ENCODE results near the gene NFKBIE. TPM values are rescaled to one million over a fixed set of nuclear protein-coding genes. Genes with fewer than 3 reads are reported as not detected.

NFKBIE gene
- total and polyA plus RNA-seq, 2 of the 13 experiments (the other 11 are each of a cell fraction or from before 2014, with no cell fraction given) = 6.7 to 14.5 TPM

DNA sequence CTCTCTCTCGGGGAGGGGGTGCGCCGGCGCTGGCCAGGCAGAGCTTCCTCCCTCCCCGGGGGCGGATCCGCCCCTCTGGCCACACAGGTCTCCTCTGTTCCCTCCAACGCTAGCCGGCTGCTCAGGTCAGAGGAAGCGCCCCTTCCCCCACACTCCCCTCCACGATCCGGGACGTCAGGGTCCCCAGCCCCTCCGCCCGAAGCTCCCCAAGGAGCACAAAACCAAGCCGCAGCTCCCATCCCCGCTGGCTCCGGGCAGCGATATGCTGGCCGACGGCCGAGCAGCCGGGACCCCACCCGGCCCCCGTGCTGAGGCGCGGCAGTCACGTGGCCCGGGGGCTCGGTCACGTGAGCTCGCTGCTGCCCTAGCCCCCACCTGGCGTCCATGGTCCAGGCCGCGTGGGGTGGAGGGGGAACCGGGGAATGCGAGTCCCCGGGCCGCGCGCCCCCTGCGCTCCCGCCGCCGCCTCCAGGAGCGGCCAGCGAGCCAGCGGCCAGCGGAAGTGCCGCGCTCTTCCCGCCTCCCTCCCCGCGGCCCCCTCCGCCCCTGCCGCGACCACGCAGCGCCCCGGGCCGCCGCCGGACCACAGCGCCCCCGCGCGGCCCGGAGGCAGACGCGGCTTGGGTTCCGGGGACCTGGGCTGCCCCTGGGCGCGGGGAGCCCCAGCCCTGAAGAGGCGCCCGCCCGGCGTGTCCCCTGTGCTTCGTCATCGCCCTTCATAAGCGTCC is 8.2 kb downstream of the NFKBIE start, which contains the start of gene SLC35B2 (continued):
- TF ChIP-seq GABPB1 (CRISPR knock-in tag; IDR thresholded peaks at IDR 0.05) (peak; percentile 88; the same call in 1 of the 2 replicates), TSC22D2 (CRISPR knock-in tag; IDR thresholded peaks at IDR 0.05; ENCODE audit: borderline replicate concordance) (no peak; the same call in none of the 2 replicates), DPF2 (CRISPR knock-in tag; IDR thresholded peaks at IDR 0.05; ENCODE audit: borderline replicate concordance, low read depth) (no peak), RELA (CRISPR knock-in tag; IDR thresholded peaks at IDR 0.05) (no peak), ZBTB3 (CRISPR knock-in tag; IDR thresholded peaks at IDR 0.05; ENCODE audit: borderline replicate concordance, low read depth) (no peak), THYN1 (CRISPR knock-in tag; IDR thresholded peaks at IDR 0.05; ENCODE audit: borderline replicate concordance, low read depth) (0 out of 2 replicates have a peak, but pooled peaks have one; percentile 43), ZFX (CRISPR knock-in tag; IDR thresholded peaks at IDR 0.05; ENCODE audit: low read depth) (peak; percentile 83), ZNF136 (CRISPR knock-in tag; IDR thresholded peaks at IDR 0.05; ENCODE audit: low read depth) (no peak), ZNF101 (CRISPR knock-in tag; IDR thresholded peaks at IDR 0.05; ENCODE audit: borderline replicate concordance, low read depth) (no peak), ZNF678 (CRISPR knock-in tag; IDR thresholded peaks at IDR 0.05) (no peak)
- TF ChIP-seq, protein P1, sequence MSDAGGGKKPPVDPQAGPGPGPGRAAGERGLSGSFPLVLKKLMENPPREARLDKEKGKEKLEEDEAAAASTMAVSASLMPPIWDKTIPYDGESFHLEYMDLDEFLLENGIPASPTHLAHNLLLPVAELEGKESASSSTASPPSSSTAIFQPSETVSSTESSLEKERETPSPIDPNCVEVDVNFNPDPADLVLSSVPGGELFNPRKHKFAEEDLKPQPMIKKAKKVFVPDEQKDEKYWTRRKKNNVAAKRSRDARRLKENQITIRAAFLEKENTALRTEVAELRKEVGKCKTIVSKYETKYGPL (CRISPR knock-in tag; IDR thresholded peaks at IDR 0.05) = no peak
- TF ChIP-seq, protein P2, sequence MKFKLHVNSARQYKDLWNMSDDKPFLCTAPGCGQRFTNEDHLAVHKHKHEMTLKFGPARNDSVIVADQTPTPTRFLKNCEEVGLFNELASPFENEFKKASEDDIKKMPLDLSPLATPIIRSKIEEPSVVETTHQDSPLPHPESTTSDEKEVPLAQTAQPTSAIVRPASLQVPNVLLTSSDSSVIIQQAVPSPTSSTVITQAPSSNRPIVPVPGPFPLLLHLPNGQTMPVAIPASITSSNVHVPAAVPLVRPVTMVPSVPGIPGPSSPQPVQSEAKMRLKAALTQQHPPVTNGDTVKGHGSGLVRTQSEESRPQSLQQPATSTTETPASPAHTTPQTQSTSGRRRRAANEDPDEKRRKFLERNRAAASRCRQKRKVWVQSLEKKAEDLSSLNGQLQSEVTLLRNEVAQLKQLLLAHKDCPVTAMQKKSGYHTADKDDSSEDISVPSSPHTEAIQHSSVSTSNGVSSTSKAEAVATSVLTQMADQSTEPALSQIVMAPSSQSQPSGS (CRISPR knock-in tag; IDR thresholded peaks at IDR 0.05) = no peak
- TF ChIP-seq, protein P3, sequence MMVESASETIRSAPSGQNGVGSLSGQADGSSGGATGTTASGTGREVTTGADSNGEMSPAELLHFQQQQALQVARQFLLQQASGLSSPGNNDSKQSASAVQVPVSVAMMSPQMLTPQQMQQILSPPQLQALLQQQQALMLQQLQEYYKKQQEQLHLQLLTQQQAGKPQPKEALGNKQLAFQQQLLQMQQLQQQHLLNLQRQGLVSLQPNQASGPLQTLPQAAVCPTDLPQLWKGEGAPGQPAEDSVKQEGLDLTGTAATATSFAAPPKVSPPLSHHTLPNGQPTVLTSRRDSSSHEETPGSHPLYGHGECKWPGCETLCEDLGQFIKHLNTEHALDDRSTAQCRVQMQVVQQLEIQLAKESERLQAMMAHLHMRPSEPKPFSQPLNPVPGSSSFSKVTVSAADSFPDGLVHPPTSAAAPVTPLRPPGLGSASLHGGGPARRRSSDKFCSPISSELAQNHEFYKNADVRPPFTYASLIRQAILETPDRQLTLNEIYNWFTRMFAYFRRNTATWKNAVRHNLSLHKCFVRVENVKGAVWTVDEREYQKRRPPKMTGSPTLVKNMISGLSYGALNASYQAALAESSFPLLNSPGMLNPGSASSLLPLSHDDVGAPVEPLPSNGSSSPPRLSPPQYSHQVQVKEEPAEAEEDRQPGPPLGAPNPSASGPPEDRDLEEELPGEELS (CRISPR knock-in tag; IDR thresholded peaks at IDR 0.05) = no peak; the same call in none of the 2 replicates
- TF ChIP-seq, protein P4, sequence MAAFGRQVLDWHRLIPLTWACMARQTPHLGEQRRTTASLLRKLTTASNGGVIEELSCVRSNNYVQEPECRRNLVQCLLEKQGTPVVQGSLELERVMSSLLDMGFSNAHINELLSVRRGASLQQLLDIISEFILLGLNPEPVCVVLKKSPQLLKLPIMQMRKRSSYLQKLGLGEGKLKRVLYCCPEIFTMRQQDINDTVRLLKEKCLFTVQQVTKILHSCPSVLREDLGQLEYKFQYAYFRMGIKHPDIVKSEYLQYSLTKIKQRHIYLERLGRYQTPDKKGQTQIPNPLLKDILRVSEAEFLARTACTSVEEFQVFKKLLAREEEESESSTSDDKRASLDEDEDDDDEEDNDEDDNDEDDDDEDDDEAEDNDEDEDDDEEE (CRISPR knock-in tag; IDR thresholded peaks at IDR 0.05) = peak; percentile 71; the same call in 1 of the 2 replicates
- TF ChIP-seq, protein P5, sequence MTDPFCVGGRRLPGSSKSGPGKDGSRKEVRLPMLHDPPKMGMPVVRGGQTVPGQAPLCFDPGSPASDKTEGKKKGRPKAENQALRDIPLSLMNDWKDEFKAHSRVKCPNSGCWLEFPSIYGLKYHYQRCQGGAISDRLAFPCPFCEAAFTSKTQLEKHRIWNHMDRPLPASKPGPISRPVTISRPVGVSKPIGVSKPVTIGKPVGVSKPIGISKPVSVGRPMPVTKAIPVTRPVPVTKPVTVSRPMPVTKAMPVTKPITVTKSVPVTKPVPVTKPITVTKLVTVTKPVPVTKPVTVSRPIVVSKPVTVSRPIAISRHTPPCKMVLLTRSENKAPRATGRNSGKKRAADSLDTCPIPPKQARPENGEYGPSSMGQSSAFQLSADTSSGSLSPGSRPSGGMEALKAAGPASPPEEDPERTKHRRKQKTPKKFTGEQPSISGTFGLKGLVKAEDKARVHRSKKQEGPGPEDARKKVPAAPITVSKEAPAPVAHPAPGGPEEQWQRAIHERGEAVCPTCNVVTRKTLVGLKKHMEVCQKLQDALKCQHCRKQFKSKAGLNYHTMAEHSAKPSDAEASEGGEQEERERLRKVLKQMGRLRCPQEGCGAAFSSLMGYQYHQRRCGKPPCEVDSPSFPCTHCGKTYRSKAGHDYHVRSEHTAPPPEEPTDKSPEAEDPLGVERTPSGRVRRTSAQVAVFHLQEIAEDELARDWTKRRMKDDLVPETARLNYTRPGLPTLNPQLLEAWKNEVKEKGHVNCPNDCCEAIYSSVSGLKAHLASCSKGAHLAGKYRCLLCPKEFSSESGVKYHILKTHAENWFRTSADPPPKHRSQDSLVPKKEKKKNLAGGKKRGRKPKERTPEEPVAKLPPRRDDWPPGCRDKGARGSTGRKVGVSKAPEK (CRISPR knock-in tag; IDR thresholded peaks at IDR 0.05; ENCODE audit: borderline replicate concordance) = no peak
- TF ChIP-seq, protein P6, sequence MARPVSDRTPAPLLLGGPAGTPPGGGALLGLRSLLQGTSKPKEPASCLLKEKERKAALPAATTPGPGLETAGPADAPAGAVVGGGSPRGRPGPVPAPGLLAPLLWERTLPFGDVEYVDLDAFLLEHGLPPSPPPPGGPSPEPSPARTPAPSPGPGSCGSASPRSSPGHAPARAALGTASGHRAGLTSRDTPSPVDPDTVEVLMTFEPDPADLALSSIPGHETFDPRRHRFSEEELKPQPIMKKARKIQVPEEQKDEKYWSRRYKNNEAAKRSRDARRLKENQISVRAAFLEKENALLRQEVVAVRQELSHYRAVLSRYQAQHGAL (CRISPR knock-in tag; IDR thresholded peaks at IDR 0.05; ENCODE audit: not compliant biosample characterization) = no peak
- TF ChIP-seq, protein P7, sequence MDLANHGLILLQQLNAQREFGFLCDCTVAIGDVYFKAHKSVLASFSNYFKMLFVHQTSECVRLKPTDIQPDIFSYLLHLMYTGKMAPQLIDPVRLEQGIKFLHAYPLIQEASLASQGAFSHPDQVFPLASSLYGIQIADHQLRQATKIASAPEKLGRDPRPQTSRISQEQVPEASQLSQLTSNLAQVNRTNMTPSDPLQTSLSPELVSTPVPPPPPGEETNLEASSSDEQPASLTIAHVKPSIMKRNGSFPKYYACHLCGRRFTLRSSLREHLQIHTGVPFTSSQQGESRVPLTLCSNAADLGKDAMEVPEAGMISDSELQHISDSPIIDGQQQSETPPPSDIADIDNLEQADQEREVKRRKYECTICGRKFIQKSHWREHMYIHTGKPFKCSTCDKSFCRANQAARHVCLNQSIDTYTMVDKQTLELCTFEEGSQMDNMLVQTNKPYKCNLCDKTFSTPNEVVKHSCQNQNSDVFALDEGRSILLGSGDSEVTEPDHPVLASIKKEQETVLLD (CRISPR knock-in tag; IDR thresholded peaks at IDR 0.05; ENCODE audit: low read depth) = peak; percentile 98

Measured in HepG2 (cell line).